CD4-positive, alpha-beta T cell (primary cell): ENCODE data around the gene PPP2R2B. TPM values are rescaled to one million over a fixed set of nuclear protein-coding genes. Genes with fewer than 3 reads are reported as not detected.

Experiments used
- ATAC-seq: fragments of 200-7000 bp; cut with Tn5 transposase; one replicate; pipeline ENCODE4 v1.10.0; 2022; ENCODE audit warnings: mild to moderate bottlenecking; ENCODE audit not compliant: poor library complexity
- CTCF ChIA-PET: fragments of 350-600 bp; sonication (Branson Sonifier 250); formaldehyde crosslinking; loops from one replicate; lab custom pipeline; 2021; ENCODE audit warnings: antibody characterized with exemption, inconsistent platforms; lab: Charles Lee
- POLR2A ChIA-PET: fragments of 350-600 bp; sonication (Branson Sonifier 250); formaldehyde crosslinking; loops from one replicate; lab custom pipeline; 2021; ENCODE audit warnings: antibody characterized with exemption, inconsistent platforms; lab: Charles Lee
- DNase-seq, 14 experiments: peaks; one replicate each; pipeline ENCODE4 v3.0.0-alpha.2; 2013 to 2020; ENCODE audit warnings: mixed read lengths in 2 of 14
- H3K27ac ChIP-seq, 2 donors: one replicate each; pipeline versions ENCODE4 v1.5.1 to v1.7.0; 2013; ENCODE audit warnings: low read length in 2 of 2, low read depth in 1 of 2, mild to moderate bottlenecking in 1 of 2
- H3K27me3 ChIP-seq, 2 experiments: 1 replicate in 1 of 2; 2 replicates in 1 of 2; pipeline versions ENCODE4 v1.6.1 to v1.7.0; 2013; ENCODE audit warnings: low read length in 2 of 2, control low read depth in 1 of 2, mild to moderate bottlenecking in 1 of 2, moderate library complexity in 1 of 2; ENCODE audit not compliant: insufficient read depth in 2 of 2, control insufficient read depth in 1 of 2
- H3K36me3 ChIP-seq: one replicate; pipeline ENCODE4 v1.6.1; 2013; ENCODE audit warnings: low read length, control low read depth; ENCODE audit not compliant: insufficient read depth
- H3K4me1 ChIP-seq: one replicate; pipeline ENCODE4 v1.6.1; 2013; ENCODE audit warnings: low read length, control low read depth; ENCODE audit not compliant: insufficient read depth
- H3K4me3 ChIP-seq: one replicate; pipeline ENCODE4 v1.5.1; 2013; ENCODE audit warnings: mild to moderate bottlenecking, low read length, moderate library complexity
- H3K9me3 ChIP-seq, 2 experiments: 1 replicate in 1 of 2; 2 replicates in 1 of 2; pipeline versions ENCODE4 v1.6.1 to v1.7.0; 2013; ENCODE audit warnings: low read length in 2 of 2, mild to moderate bottlenecking in 2 of 2, control low read depth in 1 of 2, moderate library complexity in 1 of 2; ENCODE audit not compliant: control insufficient read depth in 1 of 2, insufficient read depth in 1 of 2
- H3K27ac Mint-ChIP-seq: one replicate; pipeline ENCODE4 v1.8.0; 2020; ENCODE audit warnings: mixed read lengths
- H3K27me3 Mint-ChIP-seq: one replicate; pipeline ENCODE4 v1.8.0; 2021; ENCODE audit warnings: mixed read lengths
- H3K36me3 Mint-ChIP-seq: one replicate; pipeline ENCODE4 v1.8.0; 2021; ENCODE audit warnings: low read depth, mixed read lengths
- H3K4me1 Mint-ChIP-seq: one replicate; pipeline ENCODE4 v1.8.0; 2021; ENCODE audit warnings: low read depth, mixed read lengths
- H3K4me3 Mint-ChIP-seq: one replicate; pipeline ENCODE4 v1.8.0; 2020; ENCODE audit warnings: mild to moderate bottlenecking, mixed read lengths
- H3K9me3 Mint-ChIP-seq: one replicate; pipeline ENCODE4 v1.8.0; 2020; ENCODE audit warnings: mixed read lengths
- CTCF ChIP-seq: fragments of 200-600 bp; IDR thresholded peaks from one replicate; pipeline ENCODE4 v1.8.0; 2022; ENCODE audit warnings: antibody characterized with exemption, mild to moderate bottlenecking
- intact Hi-C, 2 experiments: fragments of 100-400 bp; cut with DNase I in 1 of 2; cut with micrococcal nuclease in 1 of 2; formaldehyde crosslinking; loops; one replicate each; pipeline versions ENCODE4 v1.15.1 to v1.9.0; 2023 to 2025; cut with DNase I, micrococcal nuclease
- total RNA-seq, 174 experiments: library from RNA in 2 of 174; stranded (reverse) in 2 of 174; gene quantifications; one replicate each; pipeline ENCODE4 v1.2.3 and lab custom pipeline; 2021 to 2026

Gene PPP2R2B
- total RNA-seq, 2 experiments from 2014 or later, result 4.1 to 4.2 TPM

GRCh38 chr5:146626936-146627335 is 251.6 kb downstream of the PPP2R2B start:
- H3K9me3 Mint-ChIP-seq, result no peaks in the 10 kb centered on the region
- no peak for ATAC-seq
- H3K4me3 Mint-ChIP-seq, result no peak overlapping the region
- no peaks in the 10 kb centered on the region for H3K9me3 ChIP-seq
- no peak overlapping the region for H3K27ac Mint-ChIP-seq
- H3K36me3 Mint-ChIP-seq, result no peaks in the 10 kb centered on the region
- no peak overlapping the region for H3K27ac ChIP-seq
- intact Hi-C loops, result no loop called here
- TF ChIP-seq CTCF, result no peak
- no peaks in the 10 kb centered on the region for H3K27me3 ChIP-seq
- CTCF ChIA-PET, result no interaction called here
- H3K27me3 Mint-ChIP-seq, result no peaks in the 10 kb centered on the region
- H3K4me1 Mint-ChIP-seq, result no peaks in the 10 kb centered on the region
- H3K36me3 ChIP-seq, result no peaks in the 10 kb centered on the region
- H3K4me1 ChIP-seq, result no peaks in the 10 kb centered on the region
- DNase-seq, result no peak
- H3K4me3 ChIP-seq, result no peak overlapping the region
- POLR2A ChIA-PET, result no interaction called here

GRCh38 chr5:146624179-146624578 is 254.4 kb downstream of the PPP2R2B start:
- Histone ChIP-seq H3K4me1 (no peaks in the 10 kb centered on the region), H3K4me3 (no peak overlapping the region), H3K27me3 (no peaks in the 10 kb centered on the region), H3K27ac (no peak overlapping the region), H3K36me3 (no peaks in the 10 kb centered on the region), H3K9me3 (no peaks in the 10 kb centered on the region)
- ChIA-PET CTCF (no interaction called here), POLR2A (no interaction called here)
- Mint-ChIP-seq H3K27ac (no peak overlapping the region), H3K4me1 (no peaks in the 10 kb centered on the region), H3K36me3 (no peaks in the 10 kb centered on the region), H3K9me3 (no peaks in the 10 kb centered on the region), H3K4me3 (no peak overlapping the region), H3K27me3 (no peaks in the 10 kb centered on the region)
- intact Hi-C loops, result no loop called here
- TF ChIP-seq CTCF, result no peak
- ATAC-seq, result no peak
- no peak for DNase-seq

DNA sequence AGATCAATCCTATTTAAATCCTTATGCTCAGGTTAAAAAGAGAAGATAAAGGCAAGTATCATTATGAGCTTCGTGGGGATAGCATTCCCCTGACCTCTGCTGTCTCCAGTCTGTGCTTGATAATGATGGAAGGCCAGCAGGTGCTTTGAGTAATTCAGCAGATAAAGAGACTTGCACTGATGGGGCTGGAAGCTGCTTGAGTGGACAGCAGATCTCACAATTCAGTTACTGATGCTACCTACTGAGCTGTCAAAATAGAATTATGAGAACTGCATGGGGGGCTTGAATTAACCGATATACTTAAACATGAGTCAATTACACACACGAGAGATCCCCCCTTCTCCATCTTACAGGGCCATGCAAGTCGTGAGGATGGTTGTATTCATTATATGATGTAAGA is 254.9 kb downstream of the PPP2R2B start:
- H3K9me3 ChIP-seq, result peaks cover 0 to under 1% of the 10 kb centered on the region in 2 experiments
- Mint-ChIP-seq H3K27me3 (no peaks in the 10 kb centered on the region), H3K27ac (no peak overlapping the region), H3K4me1 (no peaks in the 10 kb centered on the region), H3K9me3 (no peaks in the 10 kb centered on the region), H3K4me3 (no peak overlapping the region), H3K36me3 (no peaks in the 10 kb centered on the region)
- no peak for TF ChIP-seq CTCF
- no peak overlapping the region for H3K4me3 ChIP-seq
- ATAC-seq, result no peak
- no peak overlapping the region for H3K27ac ChIP-seq
- intact Hi-C loops, result no loop called here
- no peaks in the 10 kb centered on the region for H3K27me3 ChIP-seq
- H3K4me1 ChIP-seq, result no peaks in the 10 kb centered on the region
- DNase-seq, result no peak
- CTCF ChIA-PET, result no interaction called here
- no peaks in the 10 kb centered on the region for H3K36me3 ChIP-seq
- POLR2A ChIA-PET, result no interaction called here
